CD4-positive, alpha-beta T cell treated with Interleukin-17A for 4 hours (primary cell): ENCODE measurements around the gene ADARB2.

Source experiments
- DNase-seq: peaks from one replicate; pipeline ENCODE4 v3.0.0-alpha.2; 2020; ENCODE audit warnings: mixed read lengths

Gene ADARB2

DNA sequence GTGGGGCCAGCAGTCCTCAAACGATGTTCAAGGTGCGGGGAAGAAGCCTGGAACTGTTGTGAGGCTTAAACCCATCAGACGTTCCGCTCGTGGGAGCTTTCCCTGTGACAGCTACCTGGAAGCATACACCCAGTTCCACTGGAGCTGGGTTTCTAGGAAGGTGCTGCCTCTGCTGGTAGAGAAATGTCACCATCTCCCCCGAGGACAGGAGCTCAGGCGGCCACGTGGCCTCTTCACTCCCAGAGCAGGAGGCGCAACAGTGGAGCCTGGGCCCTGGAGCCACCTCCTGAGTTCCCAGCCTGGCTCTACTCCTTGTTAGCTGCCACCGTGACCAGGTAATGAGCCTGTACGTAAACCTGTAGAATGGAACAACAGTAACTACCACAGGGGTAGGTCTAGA is 156.1 kb downstream of the ADARB2 start:
- DNase-seq, result no peak

DNA sequence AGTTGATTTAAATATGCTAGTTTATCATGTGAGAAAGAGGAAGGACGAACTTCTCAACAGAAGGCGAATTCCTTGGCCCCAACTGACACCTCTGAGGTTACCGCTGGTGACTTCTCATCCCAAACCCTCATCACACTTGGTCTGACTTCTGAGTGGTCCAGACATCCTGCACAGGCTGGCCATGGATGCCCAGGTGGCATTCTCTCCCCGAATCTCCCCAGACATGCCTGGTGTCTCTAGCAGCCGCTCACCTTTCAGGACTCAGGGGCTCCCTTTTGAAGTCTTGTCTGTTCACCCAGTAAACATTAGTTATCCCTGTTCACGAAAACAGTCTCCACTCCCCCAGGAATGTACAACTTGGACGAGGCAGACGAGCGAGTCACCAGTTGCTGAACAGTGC is 157.7 kb downstream of the ADARB2 start:
- no peak for DNase-seq

DNA sequence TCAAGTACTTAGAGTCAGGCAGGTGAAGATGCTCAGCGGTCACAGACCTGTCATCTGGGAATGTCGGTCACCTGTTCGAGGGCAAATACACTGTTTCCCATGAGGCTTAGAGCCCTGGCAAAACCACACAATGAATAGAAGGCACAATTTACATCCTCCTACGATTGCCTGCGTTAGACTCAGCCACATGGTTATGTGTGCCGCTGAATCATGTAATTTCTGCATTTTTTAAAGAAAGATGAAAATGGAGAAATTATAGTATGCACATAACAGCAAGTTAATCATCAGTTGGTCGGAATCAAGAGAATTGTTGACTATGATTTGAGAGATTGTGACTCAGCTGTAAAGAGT is 158.2 kb downstream of the ADARB2 start:
- DNase-seq, result no peak

DNA sequence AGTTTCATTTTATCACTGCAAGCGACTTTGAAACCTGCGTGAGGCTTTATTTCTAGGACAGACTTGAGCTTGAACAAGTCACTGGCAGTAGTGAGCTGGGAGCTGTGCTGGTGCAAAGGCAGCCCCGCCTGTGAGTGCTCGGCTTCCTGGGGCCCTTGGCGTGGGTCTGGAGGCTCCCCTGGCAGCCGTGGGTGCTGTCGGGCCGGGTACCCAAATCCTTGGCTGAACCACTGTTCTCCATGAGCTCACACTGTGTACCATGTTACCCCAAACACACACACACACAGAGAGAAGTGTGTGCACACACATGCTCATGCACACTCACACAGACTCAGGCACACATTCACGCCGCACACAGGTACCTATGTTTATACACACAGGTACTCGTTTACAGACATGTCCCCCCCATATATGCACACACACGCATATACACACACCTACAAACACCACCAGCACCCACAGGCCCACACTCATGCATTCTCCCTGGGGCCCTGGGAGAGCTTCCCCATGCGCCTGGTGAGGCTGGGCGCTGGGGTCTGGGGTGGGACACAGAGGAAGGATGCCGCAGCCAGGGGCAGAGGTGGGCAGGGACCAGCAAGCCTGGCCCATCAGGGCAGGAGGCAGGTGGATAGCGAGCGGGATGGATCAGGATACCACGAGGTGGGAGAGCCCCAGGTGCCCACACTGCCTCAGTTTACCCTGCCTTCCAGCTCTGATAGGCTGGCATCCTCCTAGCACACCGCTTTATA is 158.8 kb downstream of the ADARB2 start:
- no peak for DNase-seq

DNA sequence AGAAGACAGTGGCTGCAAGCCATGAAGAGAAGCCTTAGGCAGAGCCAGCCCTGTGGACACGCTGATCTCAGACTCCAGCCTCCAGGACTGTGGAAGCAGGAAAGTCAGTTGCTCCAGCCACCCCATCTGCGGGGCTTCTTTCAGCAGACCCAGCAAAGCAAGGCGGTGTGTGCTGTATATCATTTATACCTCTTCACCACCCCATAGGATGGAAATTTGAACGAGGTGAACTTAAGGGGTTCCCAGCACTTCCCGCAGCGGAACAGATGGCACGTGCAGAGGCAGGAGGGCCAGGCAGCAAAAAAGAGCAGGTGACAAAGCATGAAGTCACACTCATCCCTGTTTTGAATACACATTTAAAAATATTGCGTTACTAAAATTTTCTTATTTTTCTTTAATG is 159.4 kb downstream of the ADARB2 start:
- DNase-seq, result no peak

DNA sequence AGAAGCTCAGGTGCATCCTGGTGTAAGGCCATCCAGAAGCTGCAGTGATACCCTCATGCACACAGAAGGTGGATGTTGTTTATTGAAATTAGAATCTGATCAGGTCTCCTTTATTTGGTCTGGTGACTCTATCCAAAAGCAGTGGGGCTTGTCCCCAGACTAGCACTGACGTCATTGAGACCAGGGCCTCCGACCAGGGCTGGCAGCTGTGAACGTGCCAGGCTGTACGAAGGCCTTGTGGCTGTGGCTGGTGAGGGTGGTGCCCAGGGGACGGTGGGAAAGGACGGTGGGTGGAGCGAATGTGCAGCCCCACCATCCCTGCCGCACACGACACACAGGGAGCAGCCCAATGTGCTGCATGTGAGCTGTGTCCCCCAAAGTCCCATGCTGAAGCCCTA is 160.0 kb downstream of the ADARB2 start:
- DNase-seq, result no peak

DNA sequence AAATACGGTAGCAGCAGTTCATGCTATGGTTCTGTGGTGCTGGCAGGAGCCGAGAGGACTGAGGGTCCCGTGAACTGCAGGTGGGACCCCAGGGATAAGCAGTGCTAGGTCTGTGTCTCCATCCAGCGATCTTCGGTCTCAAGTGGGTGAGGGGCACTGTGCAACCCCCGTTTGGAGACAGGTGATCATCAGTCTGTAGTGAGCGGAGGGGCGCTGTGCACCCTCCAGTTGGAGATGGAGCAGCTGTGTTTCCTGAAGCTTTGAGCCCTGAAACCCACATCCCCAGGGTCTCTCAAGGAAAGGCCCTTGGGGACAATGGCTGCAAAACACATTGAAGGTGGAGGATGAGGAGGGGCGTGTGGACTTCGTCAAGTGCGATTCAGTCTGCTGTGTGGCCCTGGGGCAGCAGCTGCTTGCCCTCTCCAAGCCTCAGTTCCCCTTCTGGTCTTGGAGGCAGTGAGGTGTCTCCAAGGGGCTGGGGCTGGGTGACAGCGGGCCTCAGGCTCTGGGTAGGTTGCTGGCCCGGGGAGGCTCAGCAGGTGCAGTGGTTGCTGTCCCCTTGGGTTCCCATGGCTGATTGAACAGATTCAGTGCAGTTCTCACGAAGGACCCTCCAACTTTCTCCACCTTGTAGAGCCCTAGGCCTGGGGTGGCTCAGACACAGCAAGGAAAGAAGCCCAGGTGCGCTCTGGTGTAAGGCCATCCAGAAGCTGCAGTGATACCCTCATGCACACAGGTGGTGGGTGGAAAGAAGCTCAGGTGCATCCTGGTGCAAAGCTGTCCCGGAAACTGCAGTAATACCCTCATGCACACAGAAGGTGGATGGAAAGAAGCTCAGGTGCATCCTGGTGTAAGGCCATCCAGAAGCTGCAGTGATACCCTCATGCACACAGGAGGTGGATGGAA is 160.6 kb downstream of the ADARB2 start:
- no peak for DNase-seq

DNA sequence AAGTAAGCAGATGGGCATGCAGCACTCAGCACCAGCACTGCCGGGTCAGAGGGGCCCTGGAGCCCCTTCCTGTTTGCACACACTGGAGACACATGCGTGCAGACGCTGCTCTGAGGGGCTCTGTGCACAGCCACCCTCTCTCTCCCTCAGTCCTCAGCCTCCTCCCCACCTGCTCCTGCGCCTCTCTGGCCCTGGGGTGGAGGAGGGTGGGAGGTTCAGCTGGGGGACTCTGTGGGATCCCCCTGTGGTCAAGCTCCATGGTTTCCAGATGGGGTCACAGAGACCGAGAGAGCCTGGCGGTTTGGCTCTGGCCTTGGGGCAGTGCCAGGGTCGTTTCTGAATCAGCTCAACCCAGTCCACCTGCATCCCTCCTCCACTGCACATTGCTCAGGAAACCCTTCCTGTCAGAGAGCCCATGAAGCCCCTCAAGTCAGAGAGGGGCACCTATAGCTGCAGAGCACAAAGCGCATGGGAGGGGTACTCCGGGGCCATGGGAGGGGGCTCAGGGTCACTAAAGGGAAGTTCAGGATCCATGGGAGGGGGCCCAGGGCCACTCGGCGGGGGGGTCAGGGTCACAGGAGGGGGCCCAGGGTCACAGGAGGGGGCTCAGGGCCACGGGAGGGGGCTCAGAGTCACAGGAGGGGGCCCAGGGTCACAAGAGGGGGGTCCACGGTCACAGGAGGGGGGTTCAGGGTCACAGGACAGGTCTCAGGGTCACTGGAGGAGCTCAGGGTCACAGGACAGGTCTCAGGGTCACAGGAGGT is 161.7 kb downstream of the ADARB2 start:
- DNase-seq, result no peak

DNA sequence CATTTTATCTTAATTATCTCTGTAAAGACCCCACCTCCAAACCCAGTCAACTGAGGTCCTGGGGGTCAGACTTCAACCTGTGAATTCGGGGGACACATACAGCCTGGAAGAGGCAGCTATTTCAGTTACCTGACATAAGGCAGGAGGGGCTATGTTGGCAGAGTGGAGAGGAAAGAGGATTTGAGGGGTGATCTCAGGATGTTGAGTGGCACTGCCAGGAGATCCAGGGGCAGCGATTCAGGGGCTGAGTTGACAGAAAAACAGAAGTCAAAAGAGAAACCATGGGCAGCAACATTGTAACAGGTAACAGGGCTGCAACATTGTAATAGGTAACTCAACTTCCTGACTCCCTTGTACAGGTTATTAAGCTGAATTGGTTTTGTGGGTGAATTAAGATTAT is 162.6 kb downstream of the ADARB2 start:
- DNase-seq, result no peak

DNA sequence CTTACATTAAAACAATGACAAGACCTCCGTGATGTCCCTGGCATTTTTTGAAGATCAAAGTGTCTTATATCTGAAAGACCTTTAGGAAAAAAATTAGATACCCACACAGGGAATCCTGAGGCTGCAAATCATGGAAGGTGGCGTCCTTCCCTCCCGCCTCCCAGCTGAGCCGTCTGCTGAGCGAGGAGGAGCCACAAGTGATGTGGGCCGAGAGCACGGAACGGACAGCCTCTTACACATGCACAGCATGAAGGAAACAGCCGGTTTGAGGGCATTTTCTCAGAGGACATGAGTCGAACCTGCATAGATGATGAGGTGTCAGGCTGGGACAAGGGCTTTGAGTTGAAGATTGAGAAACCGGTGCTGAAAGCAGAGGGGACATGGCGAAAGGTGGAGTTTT is 163.3 kb downstream of the ADARB2 start:
- DNase-seq, result no peak

DNA sequence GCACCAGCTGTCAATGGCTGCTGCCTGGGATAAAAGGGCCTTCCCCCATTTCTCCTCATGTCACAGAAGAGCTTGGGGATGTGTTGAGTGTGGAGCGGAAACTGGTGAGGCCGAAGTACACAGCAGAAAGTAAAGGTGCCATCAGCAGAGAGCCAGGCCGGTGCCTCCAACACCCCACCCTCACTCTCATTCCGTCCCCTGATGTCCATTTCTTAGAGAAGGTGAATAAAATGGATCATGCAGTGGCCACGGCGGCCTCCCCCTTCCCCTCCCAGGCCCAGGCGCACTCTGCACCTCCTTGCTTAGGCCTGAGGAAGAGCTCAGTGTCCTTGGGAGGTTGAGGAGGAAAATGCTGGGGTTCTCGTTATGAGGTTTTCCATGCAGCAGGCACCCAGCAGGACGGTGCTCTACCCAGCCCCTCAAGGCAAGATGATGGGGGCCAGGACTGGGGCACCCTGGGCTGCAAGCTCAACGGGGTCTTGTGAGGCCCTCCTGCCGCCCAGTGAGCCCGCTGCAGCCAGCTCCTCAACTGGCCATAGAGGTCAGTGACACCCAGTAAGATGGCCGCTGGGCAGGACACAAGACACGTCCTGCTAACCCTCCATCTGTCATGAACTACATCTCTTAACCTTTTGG is 163.9 kb downstream of the ADARB2 start:
- no peak for DNase-seq

DNA sequence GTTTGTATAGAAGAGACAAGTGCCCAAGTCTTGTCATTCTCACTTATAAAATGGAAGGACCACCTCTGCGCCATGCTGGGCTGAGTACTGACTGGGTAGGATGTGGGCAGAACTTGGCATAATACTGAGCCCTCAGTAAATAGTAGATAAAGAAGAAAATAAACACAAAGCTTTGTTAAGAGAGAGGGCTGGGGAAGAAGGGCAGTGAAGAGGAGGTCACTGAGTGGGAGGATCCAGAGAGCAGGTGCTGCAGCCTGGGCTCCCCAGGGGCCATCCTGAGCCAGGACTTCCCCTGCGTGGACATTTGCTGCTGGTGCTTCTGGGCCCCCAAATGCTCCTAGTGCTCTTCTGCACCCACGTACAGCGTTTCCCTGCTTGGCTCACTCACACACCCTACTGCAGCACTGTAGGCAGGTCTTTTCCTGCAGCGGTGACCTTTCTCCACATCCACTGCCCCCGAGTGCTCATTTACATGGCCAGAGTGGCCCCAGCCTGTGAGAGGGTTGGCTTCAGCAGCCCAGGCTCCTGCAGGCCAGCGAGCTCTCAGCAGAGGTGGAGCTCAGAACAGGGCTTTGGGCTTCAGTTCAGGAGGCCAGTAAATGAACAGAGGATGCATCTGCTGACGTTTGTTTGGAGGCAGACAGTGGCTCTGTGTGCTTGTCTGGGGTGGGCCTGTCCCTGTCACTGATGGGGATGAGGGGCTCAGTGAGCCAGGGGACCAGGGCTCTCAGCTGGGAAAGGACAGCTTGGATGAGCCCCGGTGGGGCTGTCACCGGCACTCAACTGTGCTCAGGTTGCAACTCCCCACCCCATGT is 164.6 kb downstream of the ADARB2 start:
- DNase-seq, result no peak

DNA sequence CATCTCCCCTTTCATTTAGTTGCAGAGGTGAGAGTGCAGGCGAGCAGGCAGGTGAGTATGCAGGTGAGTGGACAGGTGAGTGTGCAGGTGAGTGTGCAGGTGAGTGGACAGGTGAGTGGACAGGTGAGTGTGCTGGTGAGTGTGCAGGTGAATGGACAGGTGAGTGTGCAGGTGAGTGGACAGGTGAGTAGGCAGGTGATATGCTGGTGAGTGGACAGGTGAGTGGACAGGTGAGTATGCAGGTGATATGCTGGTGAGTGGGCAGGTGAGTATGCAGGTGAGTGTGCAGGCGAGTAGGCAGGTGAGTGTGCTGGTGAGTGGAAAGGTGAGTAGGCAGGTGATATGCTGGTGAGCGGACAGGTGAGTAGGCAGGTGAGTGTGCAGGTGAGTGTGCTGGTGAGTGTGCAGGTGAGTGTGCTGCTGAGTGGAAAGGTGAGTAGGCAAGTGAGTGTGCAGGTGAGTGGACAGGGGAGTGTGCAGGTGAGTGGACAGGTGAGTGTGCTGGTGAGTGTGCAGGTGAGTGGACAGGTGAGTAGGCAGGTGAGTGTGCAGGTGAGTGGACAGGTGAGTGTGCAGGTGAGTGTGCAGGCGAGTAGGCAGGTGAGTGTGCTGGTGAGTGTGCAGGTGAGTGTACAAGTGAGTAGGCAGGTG is 165.6 kb downstream of the ADARB2 start:
- no peak for DNase-seq

DNA sequence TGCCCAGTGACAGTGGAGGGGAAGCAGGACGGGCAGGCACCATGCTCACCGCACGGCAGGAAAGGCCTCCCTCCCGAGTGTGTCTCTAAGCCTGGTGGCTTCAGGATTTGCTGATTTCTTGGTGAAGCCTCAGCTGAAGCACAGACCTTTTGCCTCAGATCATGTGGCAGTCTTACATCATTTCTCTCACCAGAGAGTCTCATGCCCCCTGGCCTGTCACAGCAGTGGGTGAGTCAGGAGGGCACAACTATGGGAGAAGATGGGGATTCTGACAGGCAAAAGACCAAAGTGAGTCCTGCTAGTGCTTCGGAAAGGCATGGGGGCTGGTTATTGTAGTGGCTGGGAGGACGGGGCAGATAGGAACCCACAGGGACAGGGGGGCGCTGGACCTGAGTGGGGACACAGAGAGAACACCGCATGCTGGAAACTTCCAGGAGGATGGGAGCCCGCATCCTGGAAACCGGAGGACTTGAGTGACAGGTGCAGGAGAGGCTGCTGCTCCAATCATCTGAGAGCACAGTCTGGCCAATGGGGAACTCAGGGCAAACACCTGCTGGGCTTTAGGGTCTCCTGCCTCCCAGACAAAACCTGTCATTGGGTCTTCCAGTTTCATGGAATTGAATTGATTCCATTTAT is 166.8 kb downstream of the ADARB2 start:
- DNase-seq, result no peak

DNA sequence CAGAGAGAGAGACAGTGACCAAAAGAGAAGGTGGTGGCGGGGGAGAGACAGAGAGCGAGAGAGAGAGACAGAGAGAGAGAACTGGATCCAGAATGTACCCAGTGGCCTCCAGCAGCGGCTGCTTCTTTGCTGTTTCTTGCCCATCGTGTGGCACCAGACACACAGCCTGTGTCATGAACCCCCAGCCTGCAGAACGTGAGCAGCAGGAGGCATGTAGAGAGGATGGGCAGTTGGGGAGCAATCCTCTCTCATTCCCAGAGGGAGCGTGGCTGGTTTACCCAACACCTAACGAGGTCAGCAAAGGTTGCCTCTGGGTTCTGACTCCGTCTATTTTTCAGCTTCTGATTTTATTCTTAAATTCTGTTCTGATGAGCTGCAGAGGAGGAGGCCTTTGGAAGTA is 168.1 kb downstream of the ADARB2 start:
- DNase-seq, result no peak

DNA sequence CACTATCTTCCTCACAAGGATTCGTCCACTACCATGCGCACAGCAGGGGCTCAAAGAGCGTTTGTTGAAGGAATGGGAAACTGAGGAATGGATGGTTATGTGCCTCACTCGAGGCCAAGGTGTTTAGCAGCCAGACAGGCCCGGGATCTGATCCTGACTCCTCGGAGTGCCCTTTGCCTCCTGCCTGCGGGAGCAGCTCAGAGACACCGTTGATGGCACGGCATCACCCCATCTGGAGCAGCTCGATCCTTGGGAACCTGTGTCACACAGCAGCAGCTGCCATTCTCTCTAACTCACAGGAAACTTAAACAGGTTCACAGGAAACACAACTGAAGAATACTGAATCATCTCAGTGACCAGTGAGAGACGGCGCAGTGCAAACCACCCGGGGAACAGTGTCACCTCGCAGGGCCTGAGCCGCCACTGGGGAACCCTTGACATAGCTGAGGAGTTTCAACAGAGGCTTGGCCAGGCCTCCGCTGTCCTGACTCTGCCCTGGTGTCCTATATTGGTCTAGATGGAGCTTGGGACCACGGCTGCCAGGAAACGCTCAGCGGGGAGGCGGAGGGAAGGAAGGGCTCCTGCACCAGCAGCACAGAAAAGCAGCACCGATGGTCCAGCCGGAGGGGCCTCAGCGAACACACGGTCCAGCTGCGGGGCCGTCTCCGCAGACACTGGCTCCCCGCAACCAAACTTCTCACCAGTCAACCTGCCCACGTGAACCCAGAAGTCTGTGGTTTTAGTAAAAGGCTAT is 169.4 kb downstream of the ADARB2 start:
- no peak for DNase-seq

DNA sequence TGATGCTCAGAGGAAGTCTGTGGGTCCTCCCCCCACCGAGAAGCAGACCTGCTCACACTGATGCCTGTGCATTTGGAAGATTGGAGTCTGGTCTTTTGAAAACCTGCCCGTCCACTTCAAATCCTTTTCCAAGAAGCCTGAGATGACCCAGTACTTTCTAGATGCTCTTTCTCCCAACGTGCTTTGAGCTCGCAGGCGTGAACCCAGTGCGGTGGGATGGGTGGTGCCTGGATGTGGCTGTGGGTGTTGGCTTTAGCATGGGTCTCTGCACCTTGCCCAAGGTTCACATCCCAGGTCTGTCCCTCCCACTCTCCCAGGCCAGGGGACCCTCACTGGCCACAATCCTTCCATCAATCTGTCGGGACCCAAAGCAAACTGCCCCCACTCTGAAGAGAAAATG is 170.2 kb downstream of the ADARB2 start:
- DNase-seq, result no peak

DNA sequence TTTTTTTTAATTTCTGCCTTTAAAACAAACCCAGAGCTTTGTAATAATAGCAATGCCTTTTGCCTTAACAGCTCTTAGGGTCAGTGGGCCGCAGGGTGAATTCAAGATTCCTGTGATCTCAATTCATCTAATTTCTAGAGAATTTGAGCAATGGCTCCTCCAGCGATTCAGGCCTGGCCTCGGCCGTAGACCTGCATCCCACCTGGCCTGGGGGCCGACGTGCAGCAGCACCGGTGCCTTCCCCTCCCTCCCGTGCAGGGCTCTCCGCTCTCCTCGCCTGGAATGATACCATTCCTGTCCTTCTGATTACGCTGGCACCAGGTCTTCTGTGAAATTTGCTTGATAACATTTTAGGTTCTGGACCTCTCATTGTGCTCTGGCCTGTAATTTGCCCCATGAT is 172.5 kb downstream of the ADARB2 start:
- DNase-seq, result no peak

DNA sequence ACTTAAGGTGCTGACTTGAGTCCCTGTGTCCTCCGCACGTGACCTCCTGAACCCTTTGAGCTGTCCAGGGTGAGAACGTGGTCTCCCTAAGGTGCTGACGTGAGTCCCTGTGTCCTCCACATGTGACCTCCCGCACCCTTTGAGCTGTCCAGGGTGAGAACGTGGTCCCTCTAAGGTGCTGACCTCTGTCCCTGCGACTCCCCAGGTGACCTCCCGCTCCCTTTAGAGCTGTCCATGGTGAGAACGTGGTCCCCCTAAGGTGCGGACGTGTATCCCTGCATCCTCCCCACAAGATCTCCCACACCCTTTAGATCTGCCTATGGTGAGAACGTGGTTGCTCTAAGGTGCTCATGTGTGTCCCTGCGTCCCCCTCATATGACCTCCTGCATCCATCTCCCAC is 174.3 kb downstream of the ADARB2 start:
- no peak for DNase-seq

DNA sequence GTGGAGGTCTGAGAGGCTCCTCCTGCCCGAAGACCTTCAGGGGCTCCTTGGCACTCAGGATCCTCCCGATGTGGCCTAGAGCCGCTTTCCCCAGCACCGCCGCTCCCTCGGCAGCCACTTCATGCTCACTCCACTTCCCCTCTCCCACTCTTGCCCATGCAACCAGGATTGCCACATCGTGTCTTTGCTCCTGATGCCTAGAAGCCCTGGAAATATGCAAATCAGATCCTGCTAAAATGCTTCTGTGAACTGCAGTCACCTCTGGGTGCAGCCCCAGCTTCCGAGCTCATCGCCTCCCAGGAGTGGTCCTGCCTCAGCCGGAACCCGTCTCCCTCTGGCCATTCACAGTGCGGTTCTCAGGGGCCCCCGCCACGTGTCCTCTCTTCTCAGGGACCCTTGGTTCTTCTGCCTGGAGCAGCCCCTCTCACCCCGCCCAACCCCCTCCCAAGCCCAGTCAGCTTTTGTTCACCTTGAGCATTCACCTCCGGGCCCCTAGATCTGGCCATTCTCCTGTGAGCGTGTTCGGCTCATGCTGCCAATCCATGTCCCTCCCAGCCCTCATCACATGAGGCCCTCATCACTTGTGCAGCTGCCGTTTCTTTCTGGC is 175.5 kb downstream of the ADARB2 start:
- DNase-seq, result no peak
